Cardiac muscle cell (in vitro differentiated cells and primary cell): ENCODE results near the gene PNLIP. TPM values are rescaled to one million over a fixed set of nuclear protein-coding genes. Genes with fewer than 3 reads are reported as not detected.

ENCODE experiments used
- DNase-seq, 2 donors: peaks; one replicate each; pipeline versions ENCODE4 v3.0.0 to v3.0.0-alpha.2; 2010 to 2017; ENCODE audit warnings: low read depth in 1 of 2, low spot score in 1 of 2
- H3K27ac ChIP-seq: fragments of 200-600 bp; sonication (generic); 2 replicates; pipeline ENCODE4 v1.5.1; 2016
- H3K27me3 ChIP-seq: fragments of 200-600 bp; sonication (generic); 2 replicates; pipeline ENCODE4 v1.6.0; 2016; ENCODE audit warnings: control low read depth
- H3K36me3 ChIP-seq: fragments of 200-600 bp; sonication (generic); 2 replicates; pipeline ENCODE4 v1.5.1; 2016; ENCODE audit warnings: control low read depth
- H3K4me1 ChIP-seq: fragments of 200-600 bp; sonication (generic); 2 replicates; pipeline ENCODE4 v1.8.1; 2017; ENCODE audit warnings: low read depth, mild to moderate bottlenecking, mixed run types
- H3K4me3 ChIP-seq: fragments of 200-600 bp; sonication (generic); 2 replicates; pipeline ENCODE4 v1.5.1; 2016; ENCODE audit warnings: mild to moderate bottlenecking
- H3K9me3 ChIP-seq: fragments of 200-600 bp; sonication (generic); 2 replicates; pipeline ENCODE4 v1.5.1; 2017; ENCODE audit warnings: low read depth, mild to moderate bottlenecking, control low read depth
- polyA plus RNA-seq: library from polyadenylated mRNA; unstranded; fragments of >200 nt; fragmentation: Nextera tagmentation; extraction: Ambion mirVana; gene quantifications from 2 replicates; pipeline ENCODE4 v1.2.1, GENCODE V29; 2016
- total RNA-seq: library from RNA; depleted of rRNA; stranded (reverse); fragments of >200 nt; gene quantifications from 2 replicates; pipeline ENCODE4 v1.2.3, GENCODE V29; 2016
- TF ChIP-seq, protein P1 (sequence below): IDR thresholded peaks from 2 replicates; pipeline ENCODE4 v1.5.1; 2012; ENCODE audit warnings: low read depth, mild to moderate bottlenecking, low read length

PNLIP gene
- total and polyA plus RNA-seq, 2 experiments from 2014 or later: not detected

- H3K36me3 ChIP-seq: no peaks in the 10 kb centered on the region
- no peaks in the 10 kb centered on the region for H3K9me3 ChIP-seq
- TF ChIP-seq, protein P1, sequence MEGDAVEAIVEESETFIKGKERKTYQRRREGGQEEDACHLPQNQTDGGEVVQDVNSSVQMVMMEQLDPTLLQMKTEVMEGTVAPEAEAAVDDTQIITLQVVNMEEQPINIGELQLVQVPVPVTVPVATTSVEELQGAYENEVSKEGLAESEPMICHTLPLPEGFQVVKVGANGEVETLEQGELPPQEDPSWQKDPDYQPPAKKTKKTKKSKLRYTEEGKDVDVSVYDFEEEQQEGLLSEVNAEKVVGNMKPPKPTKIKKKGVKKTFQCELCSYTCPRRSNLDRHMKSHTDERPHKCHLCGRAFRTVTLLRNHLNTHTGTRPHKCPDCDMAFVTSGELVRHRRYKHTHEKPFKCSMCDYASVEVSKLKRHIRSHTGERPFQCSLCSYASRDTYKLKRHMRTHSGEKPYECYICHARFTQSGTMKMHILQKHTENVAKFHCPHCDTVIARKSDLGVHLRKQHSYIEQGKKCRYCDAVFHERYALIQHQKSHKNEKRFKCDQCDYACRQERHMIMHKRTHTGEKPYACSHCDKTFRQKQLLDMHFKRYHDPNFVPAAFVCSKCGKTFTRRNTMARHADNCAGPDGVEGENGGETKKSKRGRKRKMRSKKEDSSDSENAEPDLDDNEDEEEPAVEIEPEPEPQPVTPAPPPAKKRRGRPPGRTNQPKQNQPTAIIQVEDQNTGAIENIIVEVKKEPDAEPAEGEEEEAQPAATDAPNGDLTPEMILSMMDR: no peak
- H3K4me1 ChIP-seq: no peaks in the 10 kb centered on the region
- DNase-seq: no peak
- no peaks in the 10 kb centered on the region for H3K27me3 ChIP-seq
- H3K4me3 ChIP-seq: no peak overlapping the region
- no peak overlapping the region for H3K27ac ChIP-seq
Measured at GRCh38 chr10:116522803-116523381, 22.8 kb upstream of the PNLIP start.

DNA sequence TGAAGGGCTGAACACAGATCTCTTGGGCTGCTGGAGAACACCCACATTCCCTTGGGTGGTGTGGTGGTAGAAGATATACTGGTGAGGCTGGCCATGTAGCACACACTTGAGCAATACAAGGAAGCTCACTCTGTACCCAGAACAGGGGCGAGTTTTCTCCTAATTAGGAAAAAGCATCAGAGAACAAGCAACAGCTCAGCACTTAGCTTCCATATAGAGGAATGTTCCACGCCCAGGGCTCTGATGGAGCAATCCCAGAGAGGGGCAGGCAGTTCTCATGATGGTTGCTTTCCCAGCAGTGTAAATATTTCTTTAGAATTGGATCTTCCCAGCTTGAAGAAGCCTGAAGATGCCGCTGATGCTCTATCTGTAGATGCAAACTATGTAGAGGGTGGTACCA, 21.0 kb upstream of the PNLIP start:
- H3K27me3 ChIP-seq: no peaks in the 10 kb centered on the region
- no peaks in the 10 kb centered on the region for H3K9me3 ChIP-seq
- H3K27ac ChIP-seq: no peak overlapping the region
- no peak for DNase-seq
- H3K4me3 ChIP-seq: no peak overlapping the region
- TF ChIP-seq, protein P1: no peak
- H3K4me1 ChIP-seq: no peaks in the 10 kb centered on the region
- no peaks in the 10 kb centered on the region for H3K36me3 ChIP-seq

DNA sequence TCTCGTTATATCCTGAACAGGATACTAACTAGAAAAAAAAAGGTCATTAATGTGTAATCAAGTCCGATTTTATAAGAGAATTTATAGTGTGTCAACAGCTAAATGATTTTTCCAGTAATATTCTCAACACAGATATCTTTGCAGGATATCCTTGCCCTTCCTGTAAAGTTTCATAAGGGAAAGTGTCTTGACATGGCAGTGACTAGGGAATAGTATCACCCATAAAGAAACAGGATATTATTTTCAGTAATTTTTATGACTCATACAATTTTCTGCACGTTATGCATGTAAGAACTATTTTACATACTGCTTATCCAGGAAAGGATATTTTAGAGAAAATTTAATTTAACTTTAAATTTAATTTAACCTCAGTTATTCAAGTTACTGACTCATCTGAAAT, 19.5 kb upstream of the PNLIP start:
- no peak for DNase-seq
- no peak overlapping the region for H3K4me3 ChIP-seq
- no peaks in the 10 kb centered on the region for H3K4me1 ChIP-seq
- no peaks in the 10 kb centered on the region for H3K36me3 ChIP-seq
- no peaks in the 10 kb centered on the region for H3K9me3 ChIP-seq
- TF ChIP-seq, protein P1: no peak
- no peaks in the 10 kb centered on the region for H3K27me3 ChIP-seq
- H3K27ac ChIP-seq: no peak overlapping the region

GRCh38 chr10:116536810-116537209, 8.9 kb upstream of the PNLIP start:
- H3K4me3 ChIP-seq: no peak overlapping the region
- TF ChIP-seq, protein P1: no peak

GRCh38 chr10:116538456-116538855, 7.3 kb upstream of the PNLIP start:
- H3K36me3 ChIP-seq: no peaks in the 10 kb centered on the region
- no peaks in the 10 kb centered on the region for H3K9me3 ChIP-seq
- no peak for DNase-seq
- no peak overlapping the region for H3K4me3 ChIP-seq
- TF ChIP-seq, protein P1: no peak
- H3K27ac ChIP-seq: no peak overlapping the region
- H3K27me3 ChIP-seq: no peaks in the 10 kb centered on the region
- no peaks in the 10 kb centered on the region for H3K4me1 ChIP-seq

More at GRCh38 chr10:116536810-116537209, 8.9 kb upstream of the PNLIP start:
- H3K27ac ChIP-seq: no peak overlapping the region
- H3K9me3 ChIP-seq: no peaks in the 10 kb centered on the region
- DNase-seq: no peak
- no peaks in the 10 kb centered on the region for H3K27me3 ChIP-seq
- no peaks in the 10 kb centered on the region for H3K36me3 ChIP-seq
- H3K4me1 ChIP-seq: no peaks in the 10 kb centered on the region
